Gastrocnemius medialis (tissue), 4 donors: ENCODE measurements around the gene GPR27. TPM values are rescaled to one million over a fixed set of nuclear protein-coding genes. Genes with fewer than 3 reads are reported as not detected.

Source experiments
- ATAC-seq, 2 donors: fragments of 150-250 bp; one replicate each; pipeline ENCODE4 v1.9.1; 2016
- DNase-seq, 2 donors: peaks; one replicate each; pipeline ENCODE4 v3.0.0-alpha.2; 2019
- H3K27ac ChIP-seq, 4 donors: fragments of 200-600 bp; sonication (generic); 1 replicate in 1 of 4; 2 replicates in 3 of 4; pipeline ENCODE4 v1.5.1; 2016 to 2018; ENCODE audit warnings: mild to moderate bottlenecking in 2 of 4, moderate library complexity in 1 of 4
- H3K27me3 ChIP-seq, 3 donors: fragments of 200-600 bp; sonication (generic) in 2 of 3; 1 replicate in 1 of 3; 2 replicates in 2 of 3; pipeline versions ENCODE4 v1.5.1 to v1.6.0; 2016 to 2019; ENCODE audit warnings: mild to moderate bottlenecking in 1 of 3, moderate library complexity in 1 of 3
- H3K36me3 ChIP-seq, 2 donors: fragments of 200-600 bp; sonication (generic) in 1 of 2; one replicate each; pipeline ENCODE4 v1.5.1; 2017 to 2018
- H3K4me1 ChIP-seq, 2 donors: fragments of 200-600 bp; sonication (generic) in 1 of 2; one replicate each; pipeline ENCODE4 v1.5.1; 2016 to 2017; ENCODE audit warnings: mild to moderate bottlenecking in 2 of 2
- H3K4me3 ChIP-seq, 4 donors: fragments of 200-600 bp; sonication (generic) in 3 of 4; 1 replicate in 1 of 4; 2 replicates in 3 of 4; pipeline ENCODE4 v1.5.1; 2016 to 2019; ENCODE audit warnings: mild to moderate bottlenecking in 2 of 4
- H3K9me3 ChIP-seq, 3 donors: fragments of 200-600 bp; sonication (generic) in 2 of 3; 1 replicate in 1 of 3; 2 replicates in 2 of 3; pipeline ENCODE4 v1.5.1; 2016 to 2019
- CTCF ChIP-seq, 5 experiments: fragments of 450-650 bp in 3 of 5; fragments of 200-600 bp in 2 of 5; sonication (generic) in 2 of 5; IDR thresholded peaks in 4 of 5; conservative IDR thresholded peaks in 1 of 5; 1 replicate in 4 of 5; 2 replicates in 1 of 5; pipeline ENCODE4 v1.5.1; 2016 to 2019; ENCODE audit warnings: antibody characterized with exemption in 5 of 5, mild to moderate bottlenecking in 3 of 5, moderate library complexity in 3 of 5
- POLR2A ChIP-seq, 2 donors: fragments of 450-650 bp; IDR thresholded peaks; one replicate each; pipeline ENCODE4 v1.6.1; 2017; ENCODE audit warnings: antibody characterized with exemption in 2 of 2, mild to moderate bottlenecking in 2 of 2, moderate library complexity in 2 of 2
- in situ Hi-C, 4 donors: fragments of 200-750 bp; cut with MboI; loops; one replicate each; pipeline versions ENCODE4 v1.15.0 to v1.8.0; 2017; ENCODE audit warnings: low sequenced_read_pairs in 4 of 4
- intact Hi-C: fragments of 100-400 bp; cut with DNase I; formaldehyde crosslinking; loops from one replicate; pipeline ENCODE4 v1.15.1; 2023; ENCODE audit warnings: low total_unique reads
- total RNA-seq, 4 donors: library from RNA; depleted of rRNA; stranded (reverse); fragments of >200 nt; gene quantifications; one replicate each; pipeline versions ENCODE4 v1.1.0 to v1.2.3, GENCODE V29; 2016

Gene GPR27
- total RNA-seq, 4 donors from 2014 or later = 0.20 to 0.69 (median 0.39) TPM; not detected in 1

- Histone ChIP-seq H3K36me3 (no peaks in the 10 kb centered on the region), H3K9me3 (no peaks in the 10 kb centered on the region), H3K4me3 (no peak overlapping the region), H3K27me3 (peaks cover 39 to 49% (median 40%) of the 10 kb centered on the region in 3 donors), H3K27ac (no peak overlapping the region), H3K4me1 (no peaks in the 10 kb centered on the region)
- no peak for TF ChIP-seq POLR2A (IDR thresholded peaks at IDR 0.05)
- no peak for TF ChIP-seq CTCF (IDR thresholded peaks at IDR 0.05 in 4 of 5, conservative IDR thresholded peaks at IDR 0.05 in 1 of 5)
- intact Hi-C loops = no loop called here
- DNase-seq (no peak), ATAC-seq (no peak)
- in situ Hi-C loops = no loop called here
These were observed 24.7 kb downstream of the GPR27 start for GRCh38 chr3:71778353-71778752.

- no peak overlapping the region for H3K4me3 ChIP-seq
- H3K27me3 ChIP-seq = peaks cover 54 to 64% (median 55%) of the 10 kb centered on the region in 3 donors
- TF ChIP-seq CTCF (IDR thresholded peaks at IDR 0.05 in 4 of 5, conservative IDR thresholded peaks at IDR 0.05 in 1 of 5) (no peak), POLR2A (IDR thresholded peaks at IDR 0.05) (no peak)
- H3K27ac ChIP-seq = no peak overlapping the region
- ATAC-seq (no peak), DNase-seq (no peak)
- no peaks in the 10 kb centered on the region for H3K36me3 ChIP-seq
- peaks cover 4 to 8% of the 10 kb centered on the region in 2 donors for H3K4me1 ChIP-seq
- intact Hi-C loops (no loop called here), in situ Hi-C loops (no loop called here)
- no peaks in the 10 kb centered on the region for H3K9me3 ChIP-seq
These were observed 26.2 kb downstream of the GPR27 start for GRCh38 chr3:71779674-71780377.

GRCh38 chr3:71780430-71780829 lies 26.8 kb downstream of the GPR27 start:
- ATAC-seq (no peak), DNase-seq (no peak)
- in situ Hi-C loops (no loop called here), intact Hi-C loops (no loop called here)
- H3K4me1 ChIP-seq = peaks cover 4 to 8% of the 10 kb centered on the region in 2 donors
- no peak overlapping the region for H3K4me3 ChIP-seq
- H3K9me3 ChIP-seq = no peaks in the 10 kb centered on the region
- H3K27me3 ChIP-seq = peaks cover 57 to 66% (median 58%) of the 10 kb centered on the region in 3 donors
- H3K36me3 ChIP-seq = no peaks in the 10 kb centered on the region
- no peak overlapping the region for H3K27ac ChIP-seq
- TF ChIP-seq CTCF (IDR thresholded peaks at IDR 0.05 in 4 of 5, conservative IDR thresholded peaks at IDR 0.05 in 1 of 5) (no peak), POLR2A (IDR thresholded peaks at IDR 0.05) (no peak)

GRCh38 chr3:71783152-71783551 lies 29.5 kb downstream of the GPR27 start:
- Histone ChIP-seq H3K27me3 (peaks cover 64 to 82% (median 71%) of the 10 kb centered on the region in 3 donors), H3K4me1 (peaks cover 4 to 8% of the 10 kb centered on the region in 2 donors), H3K9me3 (no peaks in the 10 kb centered on the region), H3K36me3 (no peaks in the 10 kb centered on the region), H3K27ac (no peak overlapping the region), H3K4me3 (no peak overlapping the region)
- ATAC-seq (no peak), DNase-seq (no peak)
- in situ Hi-C loops = no loop called here
- intact Hi-C loops = no loop called here
- TF ChIP-seq CTCF (IDR thresholded peaks at IDR 0.05 in 4 of 5, conservative IDR thresholded peaks at IDR 0.05 in 1 of 5) (no peak), POLR2A (IDR thresholded peaks at IDR 0.05) (no peak)
